Ovary (tissue), 9 donors: Measurements from ENCODE around the gene TMCO6. TPM values are rescaled to one million over a fixed set of nuclear protein-coding genes. Genes with fewer than 3 reads are reported as not detected.

Experiments used
- DNase-seq, 5 donors: peaks; one replicate each; pipeline ENCODE4 v3.0.0-alpha.2; 2019 to 2020
- H3K27ac ChIP-seq, 2 donors: fragments of 200-600 bp; one replicate each; pipeline versions ENCODE4 v1.5.1 to v1.8.0; 2019 to 2022
- H3K27me3 ChIP-seq: fragments of 200-600 bp; one replicate; pipeline ENCODE4 v1.8.0; 2022
- H3K36me3 ChIP-seq: fragments of 200-600 bp; sonication (generic); one replicate; pipeline ENCODE4 v1.5.1; 2019
- H3K4me1 ChIP-seq: one replicate; pipeline ENCODE4 v1.8.1; 2013; ENCODE audit warnings: mild to moderate bottlenecking, moderate library complexity; ENCODE audit not compliant: insufficient read depth
- H3K4me3 ChIP-seq: fragments of 200-600 bp; sonication (generic); one replicate; pipeline ENCODE4 v1.5.1; 2017
- H3K9me3 ChIP-seq, 2 donors: fragments of 200-600 bp in 1 of 2; sonication (generic) in 1 of 2; one replicate each; pipeline versions ENCODE4 v1.5.1 to v1.8.1; 2013 to 2019; ENCODE audit warnings: mild to moderate bottlenecking in 1 of 2, moderate library complexity in 1 of 2
- CTCF ChIP-seq, 3 donors: fragments of 450-650 bp in 2 of 3; fragments of 200-600 bp in 1 of 3; IDR thresholded peaks; one replicate each; pipeline versions ENCODE4 v1.5.1 to v1.8.0; 2016 to 2022; ENCODE audit warnings: antibody characterized with exemption in 3 of 3, mild to moderate bottlenecking in 1 of 3
- EP300 ChIP-seq: sonication (generic); formaldehyde crosslinking; IDR thresholded peaks from one replicate; pipeline ENCODE4 v1.6.1; 2017; ENCODE audit warnings: antibody characterized with exemption
- POLR2A ChIP-seq: fragments of 450-650 bp; IDR thresholded peaks from one replicate; pipeline ENCODE4 v1.6.1; 2017; ENCODE audit warnings: antibody characterized with exemption, mild to moderate bottlenecking, moderate library complexity
- WGBS, 3 donors: extraction: QIAGEN DNeasy Blood & Tissue Kit in 1 of 3; methylation state at CpG; one replicate each; pipeline versions ENCODE4 v1.1.5 to v1.1.7; 2013 to 2017; 5-methylcytosine and 5-hydroxymethylcytosine counted together
- intact Hi-C, 4 donors: fragments of 100-400 bp; cut with DNase I; formaldehyde crosslinking; loops; one replicate each; pipeline versions ENCODE4 v1.11.0 to v1.15.1; 2022 to 2023
- polyA plus RNA-seq, 2 donors: library from polyadenylated mRNA; stranded (reverse); fragments of 200-250 nt in 1 of 2; fragments of 350-450 nt in 1 of 2; fragmentation: Illumina TruSeq in 1 of 2; extraction: RNeasy Lipid Tissue Mini Kit (QIAGEN cat#74804) in 1 of 2; gene quantifications; one replicate each; pipeline ENCODE4 v1.2.3, GENCODE V29; 2013 to 2014
- total RNA-seq, 7 donors: library from RNA; depleted of rRNA in 2 of 7; stranded (reverse); fragments of >200 nt in 2 of 7; fragmentation: NEBNext Ultra II Directional in 3 of 7; extraction: Animal tissue kit (Norgen Biotek cat#: 25700) in 3 of 7; gene quantifications; one replicate each; pipeline versions ENCODE4 v1.1.0 to v1.2.4, GENCODE V29; 2016 to 2023
- donor health status: DM: no; HTN: no; CAD: no; lungs with moderate emphysema.
- donor health status: DM: no; HTN: no; CAD: no.
- donor health status: Bipolar disorder and iron deficiency.
- donor health status: DM: yes; HTN: yes; CAD: no.
- donor health status: DM: no; HTN: no; CAD: no.
- donor health status: DM: yes; HTN: yes; CAD: no.

The TMCO6 gene
- total and polyA plus RNA-seq, 9 donors: 8.0 to 62.8 (median 14.9) TPM

- intact Hi-C loops: no loop called here
These were observed 11.3 kb upstream of the TMCO6 start for GRCh38 chr5:140627972-140628371.

GRCh38 chr5:140628711-140629110, 10.5 kb upstream of the TMCO6 start:
- intact Hi-C loops: no loop called here

More at GRCh38 chr5:140627972-140628371, 11.3 kb upstream of the TMCO6 start:
- H3K4me3 ChIP-seq: no peak overlapping the region
- H3K27ac ChIP-seq: no peak overlapping the region
- DNase-seq: no peak
- TF ChIP-seq EP300 (no peak), CTCF (IDR thresholded peaks at IDR 0.05) (no peak), POLR2A (no peak)
- H3K4me1 ChIP-seq: peaks cover 2% of the 10 kb centered on the region
- no peaks in the 10 kb centered on the region for H3K36me3 ChIP-seq
- no peaks in the 10 kb centered on the region for H3K9me3 ChIP-seq
- H3K27me3 ChIP-seq: no peaks in the 10 kb centered on the region
- 93 to 97% (median 94%) methylated on average over 6 of the region's 6 CpGs for WGBS, 3 donors

DNA sequence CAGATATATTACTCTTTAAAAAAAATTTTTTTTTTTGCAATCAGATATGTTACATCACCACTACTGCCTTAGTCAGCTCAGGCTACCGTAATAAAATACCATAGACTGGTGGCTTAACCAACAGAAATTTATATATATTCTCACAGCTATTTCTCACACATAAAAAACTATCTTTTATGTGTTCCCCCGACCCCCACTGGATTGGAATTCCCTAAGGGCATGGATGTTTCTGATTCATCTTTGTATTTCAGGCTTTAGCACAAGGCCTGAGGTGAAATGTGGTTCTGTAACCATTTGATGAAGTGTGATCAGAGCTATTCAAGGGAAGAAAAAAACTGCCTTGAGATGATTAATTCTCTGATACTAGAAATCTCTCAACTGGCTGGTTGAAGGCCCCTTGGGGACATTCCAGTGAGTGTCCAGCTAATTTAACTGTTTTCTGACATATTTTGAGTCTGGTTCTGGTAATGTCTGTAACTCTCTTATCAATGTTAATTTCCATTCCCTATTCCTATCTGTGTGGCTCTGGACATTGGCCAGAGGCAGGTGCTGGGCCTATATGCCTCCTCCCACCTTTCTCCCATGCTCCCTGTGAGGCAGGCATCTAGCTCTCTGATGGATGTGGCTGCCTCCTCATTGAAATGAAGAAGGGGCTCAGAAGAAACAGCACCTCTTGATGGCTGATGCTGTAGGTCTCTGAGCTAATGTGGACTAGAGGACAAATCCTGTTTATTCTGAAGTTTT, 8.8 kb upstream of the TMCO6 start:
- peaks cover 2% of the 10 kb centered on the region for H3K4me1 ChIP-seq
- no peaks in the 10 kb centered on the region for H3K36me3 ChIP-seq
- WGBS, 3 donors: 63 to 76% (median 70%) methylated on average over 2 of the region's 2 CpGs
- H3K9me3 ChIP-seq: no peaks in the 10 kb centered on the region
- no peak for DNase-seq
- H3K27ac ChIP-seq: no peak overlapping the region
- no peak for TF ChIP-seq POLR2A
- TF ChIP-seq EP300: no peak
- no peak for TF ChIP-seq CTCF (IDR thresholded peaks at IDR 0.05)
- intact Hi-C loops: loop anchor here in 1 of 4 donors (10.0 kb wide), 2 partner anchors 66 to 256 kb away; partner anchors contain the start of genes APBB3 and SLC35A4
- no peaks in the 10 kb centered on the region for H3K27me3 ChIP-seq
- no peak overlapping the region for H3K4me3 ChIP-seq

More at GRCh38 chr5:140628711-140629110, 10.5 kb upstream of the TMCO6 start:
- WGBS, 3 donors: 57 to 84% (median 75%) methylated on average over 1 of the region's 1 CpG
- Histone ChIP-seq H3K27me3 (no peaks in the 10 kb centered on the region), H3K4me1 (peaks cover 2% of the 10 kb centered on the region), H3K27ac (no peak overlapping the region), H3K36me3 (no peaks in the 10 kb centered on the region), H3K9me3 (no peaks in the 10 kb centered on the region), H3K4me3 (no peak overlapping the region)
- TF ChIP-seq EP300: no peak
- TF ChIP-seq POLR2A: no peak
- TF ChIP-seq CTCF (IDR thresholded peaks at IDR 0.05): no peak
- no peak for DNase-seq

- Histone ChIP-seq H3K27me3 (no peaks in the 10 kb centered on the region), H3K4me1 (peaks cover 2% of the 10 kb centered on the region), H3K36me3 (no peaks in the 10 kb centered on the region), H3K27ac (no peak overlapping the region), H3K9me3 (no peaks in the 10 kb centered on the region), H3K4me3 (no peak overlapping the region)
- intact Hi-C loops: loop anchor here in 1 of 4 donors (10.0 kb wide), 2 partner anchors 66 to 256 kb away; partner anchors contain the start of genes APBB3 and SLC35A4
- 95 to 98% (median 97%) methylated on average over 4 of the region's 4 CpGs for WGBS, 3 donors
- TF ChIP-seq POLR2A: no peak
- TF ChIP-seq EP300: no peak
- TF ChIP-seq CTCF (IDR thresholded peaks at IDR 0.05): no peak
- DNase-seq: no peak
These were observed 8.2 kb upstream of the TMCO6 start for GRCh38 chr5:140631036-140631417.
